LNCAP (cell line): ENCODE results near the gene PTPN9.
A peak's percentile ranks its signal among the peaks of the same experiment; 100 is the strongest.

ENCODE experiments used
- CTCF ChIP-seq: fragments of 450-650 bp; IDR thresholded peaks from 2 replicates; pipeline ENCODE4 v1.5.1; 2017; ENCODE audit warnings: mild to moderate bottlenecking

PTPN9 gene

GRCh38 chr15:75606711-75607699 is 27.9 kb upstream of the PTPN9 start:
- no peak for TF ChIP-seq CTCF

GRCh38 chr15:75606026-75606425 is 26.9 kb upstream of the PTPN9 start:
- no peak for TF ChIP-seq CTCF

GRCh38 chr15:75599401-75599800 is 20.3 kb upstream of the PTPN9 start:
- no peak for TF ChIP-seq CTCF

GRCh38 chr15:75598361-75598760 is 19.2 kb upstream of the PTPN9 start:
- no peak for TF ChIP-seq CTCF

- peak; percentile 42 for TF ChIP-seq CTCF
Observed at GRCh38 chr15:75597667-75598341, 18.7 kb upstream of the PTPN9 start.

DNA sequence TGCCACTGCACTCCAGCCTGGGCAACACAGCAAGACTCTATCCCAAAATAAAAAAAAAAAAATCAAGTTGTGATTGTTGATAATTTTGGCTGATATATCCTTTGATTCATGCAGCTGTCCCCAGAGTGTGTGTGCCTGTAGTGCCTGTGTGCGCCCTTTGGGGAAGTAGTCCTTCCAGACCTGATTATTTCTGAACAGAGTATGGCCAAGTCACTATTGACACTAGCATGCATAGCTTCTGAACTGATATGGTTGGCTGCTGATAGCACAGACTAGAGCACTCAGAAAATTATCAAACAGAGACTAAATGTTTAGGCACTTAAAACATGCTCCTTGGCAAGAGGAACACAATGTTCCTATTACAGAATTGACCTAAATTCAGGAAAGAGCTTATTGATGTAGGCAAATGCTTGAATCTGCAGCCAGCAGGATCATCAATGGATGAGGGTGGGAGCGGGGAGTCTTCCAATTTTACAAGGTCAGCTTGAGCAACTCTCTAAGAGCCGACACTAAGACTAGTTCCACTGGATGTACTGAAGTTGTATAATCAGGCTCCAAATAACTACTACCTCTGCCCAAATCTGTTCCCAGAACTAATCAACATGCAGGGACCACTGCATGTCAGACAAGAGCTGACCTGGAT is 17.7 kb upstream of the PTPN9 start:
- no peak for TF ChIP-seq CTCF

GRCh38 chr15:75594276-75594675 is 15.2 kb upstream of the PTPN9 start:
- no peak for TF ChIP-seq CTCF
